ENCODE data around the gene UVSSA.

GRCh38 chr4:1352567-1352900 lies 5.5 kb downstream of the UVSSA start:
- TF ChIP-seq CTCF (IDR thresholded peaks at IDR 0.05) (no peak), EP300 (IDR thresholded peaks at IDR 0.05) (no peak), POLR2A (IDR thresholded peaks at IDR 0.05) (no peak), POLR2AphosphoS5 (IDR thresholded peaks at IDR 0.05) (no peak)

Data from sigmoid colon (tissue), 4 donors.